GM21526 (cell line): ENCODE results near the gene RALY.

Experiments used
- ATAC-seq: cut with Tn5 transposase; IDR thresholded peaks from one replicate; pipeline ENCODE4 v1.9.1; 2021; ENCODE audit warnings: moderate library complexity; ENCODE audit not compliant: unreplicated experiment, low FRiP score

The RALY gene

GRCh38 chr20:33985830-33986229 lies 7.9 kb upstream of the RALY start:
- ATAC-seq = no peak

GRCh38 chr20:33986560-33987216 lies 7.0 kb upstream of the RALY start:
- ATAC-seq = no peak

GRCh38 chr20:33990075-33990474 lies 3.6 kb upstream of the RALY start:
- no peak for ATAC-seq

GRCh38 chr20:33991502-33991901 lies 2.2 kb upstream of the RALY start:
- ATAC-seq = no peak

- ATAC-seq = no peak
Measured at GRCh38 chr20:33992145-33992922, 1.4 kb upstream of the RALY start.

- peak; percentile 70 for ATAC-seq
Measured at GRCh38 chr20:33992923-33993575, 662 bp upstream of the RALY start.

- peak; percentile 29 for ATAC-seq
Measured at GRCh38 chr20:33994222-33994913, 657 bp downstream of the RALY start.

- ATAC-seq = no peak
Measured at GRCh38 chr20:33995053-33995831, 1.5 kb downstream of the RALY start.

- ATAC-seq = no peak
Measured at GRCh38 chr20:33999025-33999649, 5.4 kb downstream of the RALY start.

- no peak for ATAC-seq
Measured at GRCh38 chr20:34001378-34001777, 7.7 kb downstream of the RALY start.

- no peak for ATAC-seq
Measured at GRCh38 chr20:34004227-34004626, 10.5 kb downstream of the RALY start.

GRCh38 chr20:34004790-34005457 lies 11.2 kb downstream of the RALY start:
- ATAC-seq = no peak

- no peak for ATAC-seq
Measured at GRCh38 chr20:34006619-34007018, 12.9 kb downstream of the RALY start.

- no peak for ATAC-seq
Measured at GRCh38 chr20:34008477-34008876, 14.8 kb downstream of the RALY start.

- no peak for ATAC-seq
Measured at GRCh38 chr20:34010405-34010931, 16.8 kb downstream of the RALY start.

- no peak for ATAC-seq
Measured at GRCh38 chr20:34011275-34011674, 17.6 kb downstream of the RALY start.

GRCh38 chr20:34012330-34012729 lies 18.6 kb downstream of the RALY start:
- no peak for ATAC-seq

GRCh38 chr20:34012735-34013134 lies 19.0 kb downstream of the RALY start:
- ATAC-seq = no peak

- no peak for ATAC-seq
Measured at GRCh38 chr20:34013554-34013953, 19.8 kb downstream of the RALY start.
